Stomach (tissue), 4 donors: ENCODE results near the gene CYP46A1.

Source experiments
- EP300 ChIP-seq: sonication (generic); formaldehyde crosslinking; IDR thresholded peaks from one replicate; pipeline ENCODE4 v1.6.1; 2017; ENCODE audit warnings: antibody characterized with exemption
- POLR2A ChIP-seq, 4 donors: fragments of 450-650 bp; IDR thresholded peaks; one replicate each; pipeline ENCODE4 v1.6.1; 2016; ENCODE audit warnings: antibody characterized with exemption in 4 of 4, control low read depth in 2 of 4, mild to moderate bottlenecking in 1 of 4, moderate library complexity in 1 of 4
- POLR2AphosphoS5 ChIP-seq, 3 donors: sonication (generic); formaldehyde crosslinking; IDR thresholded peaks; one replicate each; pipeline ENCODE4 v1.6.1; 2016; ENCODE audit warnings: antibody characterized with exemption in 3 of 3
- TF ChIP-seq, protein P1 (sequence below), 7 experiments: fragments of 450-650 bp in 4 of 7; fragments of 200-600 bp in 3 of 7; sonication (generic) in 3 of 7; IDR thresholded peaks; one replicate each; pipeline ENCODE4 v1.5.1; 2016 to 2019; ENCODE audit warnings: antibody characterized with exemption in 7 of 7, control low read depth in 2 of 7, mild to moderate bottlenecking in 1 of 7

DNA sequence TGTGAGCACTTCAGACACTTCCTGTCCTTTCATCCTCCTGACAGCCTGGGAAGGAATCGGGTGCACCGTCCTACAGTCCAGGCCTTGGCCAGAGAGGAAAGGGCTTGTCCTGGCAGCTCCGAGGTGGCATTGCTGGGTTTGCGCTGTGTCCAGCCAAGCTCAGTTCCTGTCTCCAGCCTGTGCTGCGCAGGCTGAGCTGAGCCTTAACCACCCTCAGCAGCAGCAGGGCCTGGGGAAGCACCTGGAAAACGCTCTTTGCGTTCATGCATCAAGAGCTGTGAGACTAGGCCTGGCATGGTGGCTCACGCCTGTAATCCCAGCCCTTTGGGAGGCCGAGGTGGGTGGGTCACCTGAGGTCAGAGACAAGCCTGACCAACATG is 75.4 kb downstream of the CYP46A1 start:
- TF ChIP-seq, protein P1, sequence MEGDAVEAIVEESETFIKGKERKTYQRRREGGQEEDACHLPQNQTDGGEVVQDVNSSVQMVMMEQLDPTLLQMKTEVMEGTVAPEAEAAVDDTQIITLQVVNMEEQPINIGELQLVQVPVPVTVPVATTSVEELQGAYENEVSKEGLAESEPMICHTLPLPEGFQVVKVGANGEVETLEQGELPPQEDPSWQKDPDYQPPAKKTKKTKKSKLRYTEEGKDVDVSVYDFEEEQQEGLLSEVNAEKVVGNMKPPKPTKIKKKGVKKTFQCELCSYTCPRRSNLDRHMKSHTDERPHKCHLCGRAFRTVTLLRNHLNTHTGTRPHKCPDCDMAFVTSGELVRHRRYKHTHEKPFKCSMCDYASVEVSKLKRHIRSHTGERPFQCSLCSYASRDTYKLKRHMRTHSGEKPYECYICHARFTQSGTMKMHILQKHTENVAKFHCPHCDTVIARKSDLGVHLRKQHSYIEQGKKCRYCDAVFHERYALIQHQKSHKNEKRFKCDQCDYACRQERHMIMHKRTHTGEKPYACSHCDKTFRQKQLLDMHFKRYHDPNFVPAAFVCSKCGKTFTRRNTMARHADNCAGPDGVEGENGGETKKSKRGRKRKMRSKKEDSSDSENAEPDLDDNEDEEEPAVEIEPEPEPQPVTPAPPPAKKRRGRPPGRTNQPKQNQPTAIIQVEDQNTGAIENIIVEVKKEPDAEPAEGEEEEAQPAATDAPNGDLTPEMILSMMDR (IDR thresholded peaks at IDR 0.05), result no peak
- TF ChIP-seq POLR2A (IDR thresholded peaks at IDR 0.05) (no peak), POLR2AphosphoS5 (IDR thresholded peaks at IDR 0.05) (no peak), EP300 (no peak)
